Vagina (tissue), 2 donors: ENCODE measurements around the gene DXO. TPM values are rescaled to one million over a fixed set of nuclear protein-coding genes. Genes with fewer than 3 reads are reported as not detected.

Experiments
- DNase-seq, 2 donors: peaks; one replicate each; pipeline ENCODE4 v3.0.0-alpha.2; 2017; ENCODE audit errors: extremely low spot score in 2 of 2
- H3K27ac ChIP-seq: fragments of 200-600 bp; sonication (generic); one replicate; pipeline ENCODE4 v1.5.1; 2019
- H3K27me3 ChIP-seq: fragments of 200-600 bp; sonication (generic); one replicate; pipeline ENCODE4 v1.5.1; 2019
- H3K36me3 ChIP-seq, 2 donors: fragments of 200-600 bp; sonication (generic); one replicate each; pipeline ENCODE4 v1.5.1; 2017 to 2019
- H3K4me1 ChIP-seq: fragments of 200-600 bp; sonication (generic); one replicate; pipeline ENCODE4 v1.5.1; 2019
- H3K4me3 ChIP-seq, 2 donors: fragments of 200-600 bp; sonication (generic); 1 replicate in 1 of 2; 2 replicates in 1 of 2; pipeline ENCODE4 v1.5.1; 2016 to 2019
- H3K9me3 ChIP-seq: fragments of 200-600 bp; sonication (generic); one replicate; pipeline ENCODE4 v1.5.1; 2019
- POLR2A ChIP-seq, 2 donors: fragments of 450-650 bp; IDR thresholded peaks; one replicate each; pipeline ENCODE4 v1.6.1; 2017; ENCODE audit warnings: antibody characterized with exemption in 2 of 2, mild to moderate bottlenecking in 2 of 2, moderate library complexity in 2 of 2
- POLR2AphosphoS5 ChIP-seq, 2 donors: sonication (generic); formaldehyde crosslinking; IDR thresholded peaks; one replicate each; pipeline ENCODE4 v1.9.0; 2017; ENCODE audit warnings: antibody characterized with exemption in 2 of 2, mild to moderate bottlenecking in 2 of 2, low read depth in 1 of 2; ENCODE audit not compliant: insufficient read depth in 1 of 2
- intact Hi-C: fragments of 100-400 bp; cut with DNase I; formaldehyde crosslinking; loops from one replicate; pipeline ENCODE4 v1.15.1; 2023
- total RNA-seq: library from RNA; depleted of rRNA; stranded (reverse); fragments of >200 nt; gene quantifications from one replicate; pipeline ENCODE4 v1.2.3, GENCODE V29; 2016
- TF ChIP-seq, protein P1 (sequence below), 3 experiments: fragments of 450-650 bp in 2 of 3; fragments of 200-600 bp in 1 of 3; sonication (generic) in 1 of 3; IDR thresholded peaks; one replicate each; pipeline ENCODE4 v1.5.1; 2017 to 2019; ENCODE audit warnings: antibody characterized with exemption in 3 of 3, mild to moderate bottlenecking in 2 of 3, moderate library complexity in 2 of 3

DXO gene
- total RNA-seq, 1 donor from 2014 or later: 15.5 TPM

GRCh38 chr6:31956796-31957195 lies 15.1 kb downstream of the DXO start:
- no peaks in the 10 kb centered on the region for H3K9me3 ChIP-seq
- peaks cover 25% of the 10 kb centered on the region for H3K4me1 ChIP-seq
- no peak overlapping the region for H3K27ac ChIP-seq
- H3K4me3 ChIP-seq: no peak overlapping the region
- no peaks in the 10 kb centered on the region for H3K27me3 ChIP-seq
- intact Hi-C loops: loop anchor here (10.0 kb wide), 1 partner anchor 282 kb away; no protein-coding TSS in a partner anchor
- peaks cover 0 to 60% of the 10 kb centered on the region in 2 donors for H3K36me3 ChIP-seq
- no peak for DNase-seq
- TF ChIP-seq POLR2AphosphoS5 (IDR thresholded peaks at IDR 0.05; ENCODE audit: insufficient read depth in 1 of 2, low read depth in 1 of 2) (no peak), POLR2A (IDR thresholded peaks at IDR 0.05) (no peak)
- TF ChIP-seq, protein P1, sequence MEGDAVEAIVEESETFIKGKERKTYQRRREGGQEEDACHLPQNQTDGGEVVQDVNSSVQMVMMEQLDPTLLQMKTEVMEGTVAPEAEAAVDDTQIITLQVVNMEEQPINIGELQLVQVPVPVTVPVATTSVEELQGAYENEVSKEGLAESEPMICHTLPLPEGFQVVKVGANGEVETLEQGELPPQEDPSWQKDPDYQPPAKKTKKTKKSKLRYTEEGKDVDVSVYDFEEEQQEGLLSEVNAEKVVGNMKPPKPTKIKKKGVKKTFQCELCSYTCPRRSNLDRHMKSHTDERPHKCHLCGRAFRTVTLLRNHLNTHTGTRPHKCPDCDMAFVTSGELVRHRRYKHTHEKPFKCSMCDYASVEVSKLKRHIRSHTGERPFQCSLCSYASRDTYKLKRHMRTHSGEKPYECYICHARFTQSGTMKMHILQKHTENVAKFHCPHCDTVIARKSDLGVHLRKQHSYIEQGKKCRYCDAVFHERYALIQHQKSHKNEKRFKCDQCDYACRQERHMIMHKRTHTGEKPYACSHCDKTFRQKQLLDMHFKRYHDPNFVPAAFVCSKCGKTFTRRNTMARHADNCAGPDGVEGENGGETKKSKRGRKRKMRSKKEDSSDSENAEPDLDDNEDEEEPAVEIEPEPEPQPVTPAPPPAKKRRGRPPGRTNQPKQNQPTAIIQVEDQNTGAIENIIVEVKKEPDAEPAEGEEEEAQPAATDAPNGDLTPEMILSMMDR (IDR thresholded peaks at IDR 0.05): no peak

DNA sequence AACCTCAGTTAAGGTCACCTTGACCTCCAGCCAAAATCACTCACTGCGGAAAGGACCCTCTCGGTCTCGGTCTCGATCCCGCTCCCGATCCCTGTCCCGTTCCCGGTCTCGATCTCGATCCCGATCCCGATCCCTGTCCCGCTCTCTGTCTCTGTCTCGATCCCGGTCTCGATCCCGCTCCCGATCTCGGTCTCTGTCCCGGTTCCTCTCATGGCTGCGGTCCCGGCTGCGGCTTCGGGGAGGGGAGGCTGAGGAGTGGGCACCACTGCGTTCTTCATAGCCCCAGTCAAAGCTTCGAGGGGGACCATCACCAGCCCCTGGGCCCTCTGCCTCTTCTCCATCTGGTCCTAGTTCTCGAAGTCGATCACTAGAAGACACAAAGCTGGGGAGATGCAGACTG lies 17.4 kb downstream of the DXO start:
- H3K4me3 ChIP-seq: no peak overlapping the region
- H3K27me3 ChIP-seq: no peaks in the 10 kb centered on the region
- H3K36me3 ChIP-seq: peaks cover 0 to 54% of the 10 kb centered on the region in 2 donors

GRCh38 chr6:31952890-31953289 lies 19.0 kb downstream of the DXO start:
- no peak for DNase-seq
- no peaks in the 10 kb centered on the region for H3K27me3 ChIP-seq
- no peak overlapping the region for H3K4me3 ChIP-seq
- intact Hi-C loops: loop anchor here (10.0 kb wide), 1 partner anchor 278 kb away; no protein-coding TSS in a partner anchor
- TF ChIP-seq POLR2AphosphoS5 (IDR thresholded peaks at IDR 0.05; ENCODE audit: insufficient read depth in 1 of 2, low read depth in 1 of 2) (no peak), POLR2A (IDR thresholded peaks at IDR 0.05) (no peak)
- TF ChIP-seq, protein P1 (IDR thresholded peaks at IDR 0.05): no peak
- H3K27ac ChIP-seq: peak overlapping the region; percentile 6
- peaks cover 7% of the 10 kb centered on the region for H3K4me1 ChIP-seq
- no peaks in the 10 kb centered on the region for H3K9me3 ChIP-seq
- peaks cover 0 to 54% of the 10 kb centered on the region in 2 donors for H3K36me3 ChIP-seq

More for the DNA sequence above, 17.4 kb downstream of the DXO start:
- H3K4me1 ChIP-seq: peaks cover 18% of the 10 kb centered on the region
- TF ChIP-seq, protein P1 (IDR thresholded peaks at IDR 0.05): no peak
- no peak for TF ChIP-seq POLR2AphosphoS5 (IDR thresholded peaks at IDR 0.05; ENCODE audit: insufficient read depth in 1 of 2, low read depth in 1 of 2)
- no peak for TF ChIP-seq POLR2A (IDR thresholded peaks at IDR 0.05)
- intact Hi-C loops: loop anchor here (10.0 kb wide), 1 partner anchor 280 kb away; no protein-coding TSS in a partner anchor
- no peak overlapping the region for H3K27ac ChIP-seq
- no peaks in the 10 kb centered on the region for H3K9me3 ChIP-seq
- DNase-seq: no peak

GRCh38 chr6:31952140-31952805 lies 19.7 kb downstream of the DXO start:
- Histone ChIP-seq H3K27me3 (no peaks in the 10 kb centered on the region), H3K4me1 (peaks cover 1% of the 10 kb centered on the region), H3K27ac (peak overlapping the region; percentile 6), H3K36me3 (peaks cover 0 to 54% of the 10 kb centered on the region in 2 donors), H3K4me3 (no peak overlapping the region), H3K9me3 (no peaks in the 10 kb centered on the region)
- TF ChIP-seq, protein P1 (IDR thresholded peaks at IDR 0.05): peak; percentile 31 to 55 (median 40)
- no peak for TF ChIP-seq POLR2AphosphoS5 (IDR thresholded peaks at IDR 0.05; ENCODE audit: insufficient read depth in 1 of 2, low read depth in 1 of 2)
- TF ChIP-seq POLR2A (IDR thresholded peaks at IDR 0.05): no peak
- no peak for DNase-seq
- intact Hi-C loops: loop anchor here (10.0 kb wide), 1 partner anchor 277 kb away; no protein-coding TSS in a partner anchor
